ENCODE results near the gene IPO9. TPM values are rescaled to one million over a fixed set of nuclear protein-coding genes. Genes with fewer than 3 reads are reported as not detected.

Gene IPO9
- total RNA-seq, 6 experiments from 2014 or later: 10.3 to 21.7 (median 19.1) TPM

DNA sequence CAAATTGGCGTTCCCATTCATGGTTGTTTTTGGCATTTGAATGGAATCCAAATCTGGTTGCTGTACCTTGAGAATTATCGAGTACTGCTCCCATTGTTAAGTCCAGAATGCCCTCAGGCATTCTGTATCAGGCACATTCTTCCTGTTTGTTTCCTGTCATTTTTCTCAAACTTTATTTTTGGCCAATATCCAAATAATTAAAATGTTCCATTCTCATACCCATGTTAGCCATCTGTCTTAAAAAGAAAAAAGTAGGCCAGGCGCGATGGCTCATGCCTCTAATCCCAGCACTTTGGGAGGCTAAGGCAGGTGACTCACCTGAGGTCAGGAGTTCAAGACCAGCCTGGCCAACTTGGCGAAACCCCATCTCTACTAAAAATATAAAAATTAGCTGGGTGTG is 30.5 kb downstream of the IPO9 start:
- WGBS (ENCODE audit: insufficient coverage, low coverage, low lambda C conversion rate, missing lambda C conversion rate): 87% methylated on average over 5 of the region's 5 CpGs
- Histone ChIP-seq H3K27ac (no peak overlapping the region), H3K9me3 (no peaks in the 10 kb centered on the region), H3K27me3 (no peaks in the 10 kb centered on the region), H3K36me3 (peaks cover 0 to 60% (median 20%) of the 10 kb centered on the region in 4 donors), H3K4me1 (no peaks in the 10 kb centered on the region), H3K4me3 (no peak overlapping the region)
- ATAC-seq (no peak), DNase-seq (no peak)
- TF ChIP-seq POLR2A (IDR thresholded peaks at IDR 0.05): no peak
- no peak for TF ChIP-seq CTCF (IDR thresholded peaks at IDR 0.05)
- intact Hi-C loops (cut with DNase I): no loop called here

DNA sequence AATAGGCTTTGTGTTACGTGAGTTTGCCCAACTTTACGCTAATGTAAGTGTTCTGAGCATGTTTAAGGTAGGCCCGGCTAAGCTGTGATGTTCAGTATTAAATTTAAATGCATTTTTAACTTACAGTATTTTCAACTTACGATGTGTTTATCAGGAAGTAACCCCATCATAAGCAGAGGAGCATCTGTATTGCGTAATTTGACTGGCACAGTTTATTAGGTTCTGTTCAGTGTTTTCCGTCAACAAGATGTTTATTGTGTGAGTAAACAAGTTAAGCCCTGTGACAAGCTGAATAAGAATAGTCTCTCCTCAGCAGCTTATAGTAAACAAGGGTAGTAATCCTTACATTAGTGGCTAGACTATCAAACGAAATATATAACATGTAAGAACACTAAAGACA is 32.5 kb downstream of the IPO9 start:
- ATAC-seq: peak in 1 of 4 donors; percentile 27
- no peak for DNase-seq
- Histone ChIP-seq H3K9me3 (no peaks in the 10 kb centered on the region), H3K36me3 (peaks cover 0 to 48% (median 9%) of the 10 kb centered on the region in 4 donors), H3K27me3 (no peaks in the 10 kb centered on the region), H3K4me1 (no peaks in the 10 kb centered on the region), H3K27ac (no peak overlapping the region), H3K4me3 (no peak overlapping the region)
- no peak for TF ChIP-seq CTCF (IDR thresholded peaks at IDR 0.05)
- no peak for TF ChIP-seq POLR2A (IDR thresholded peaks at IDR 0.05)
- intact Hi-C loops (cut with DNase I): no loop called here
- WGBS (ENCODE audit: insufficient coverage, low coverage, low lambda C conversion rate, missing lambda C conversion rate): 78% methylated on average over 7 of the region's 7 CpGs

GRCh38 chr1:201870397-201870796 is 41.4 kb downstream of the IPO9 start:
- Histone ChIP-seq H3K9me3 (no peaks in the 10 kb centered on the region), H3K36me3 (peaks cover 0 to 72% (median 31%) of the 10 kb centered on the region in 4 donors), H3K27me3 (no peaks in the 10 kb centered on the region), H3K4me3 (no peak overlapping the region), H3K4me1 (no peaks in the 10 kb centered on the region), H3K27ac (no peak overlapping the region)
- ATAC-seq (peak in 1 of 4 donors; percentile 12), DNase-seq (no peak)
- intact Hi-C loops (cut with DNase I): no loop called here
- TF ChIP-seq POLR2A (IDR thresholded peaks at IDR 0.05) (no peak), CTCF (IDR thresholded peaks at IDR 0.05) (no peak)
- 97% methylated on average over 10 of the region's 10 CpGs for WGBS (ENCODE audit: insufficient coverage, low coverage, low lambda C conversion rate, missing lambda C conversion rate)

GRCh38 chr1:201874672-201875071 is 45.7 kb downstream of the IPO9 start:
- H3K27ac ChIP-seq: no peak overlapping the region
- no peaks in the 10 kb centered on the region for H3K4me1 ChIP-seq
- 100% methylated on average over 1 of the region's 1 CpG for WGBS (ENCODE audit: insufficient coverage, low coverage, low lambda C conversion rate, missing lambda C conversion rate)
- TF ChIP-seq POLR2A (IDR thresholded peaks at IDR 0.05): no peak
- no peak for TF ChIP-seq CTCF (IDR thresholded peaks at IDR 0.05)
- H3K27me3 ChIP-seq: no peaks in the 10 kb centered on the region
- ATAC-seq (no peak), DNase-seq (no peak)
- no peaks in the 10 kb centered on the region for H3K9me3 ChIP-seq
- intact Hi-C loops (cut with DNase I): no loop called here
- no peak overlapping the region for H3K4me3 ChIP-seq
- peaks cover 0 to 41% (median 18%) of the 10 kb centered on the region in 4 donors for H3K36me3 ChIP-seq
